Esophagus squamous epithelium (tissue), 5 donors: ENCODE results near the gene TESK1. TPM values are rescaled to one million over a fixed set of nuclear protein-coding genes. Genes with fewer than 3 reads are reported as not detected.

Experiments used
- DNase-seq: peaks from one replicate; lab custom pipeline; 2025; lab: John Stamatoyannopoulos, UW
- H3K27ac ChIP-seq, 4 donors: fragments of 200-600 bp; sonication (generic); one replicate each; pipeline ENCODE4 v1.5.1; 2016 to 2019; ENCODE audit warnings: mild to moderate bottlenecking in 1 of 4
- H3K27me3 ChIP-seq, 4 donors: fragments of 200-600 bp; sonication (generic); 1 replicate in 3 of 4; 2 replicates in 1 of 4; pipeline versions ENCODE4 v1.5.1 to v1.6.0; 2017 to 2021; ENCODE audit warnings: antibody characterized with exemption in 1 of 4
- H3K36me3 ChIP-seq, 3 donors: fragments of 200-600 bp; sonication (generic); one replicate each; pipeline ENCODE4 v1.5.1; 2016 to 2019
- H3K4me1 ChIP-seq, 3 donors: fragments of 200-600 bp; sonication (generic); one replicate each; pipeline ENCODE4 v1.5.1; 2017 to 2019
- H3K4me3 ChIP-seq, 4 donors: fragments of 200-600 bp; sonication (generic); 1 replicate in 3 of 4; 2 replicates in 1 of 4; pipeline ENCODE4 v1.5.1; 2016 to 2019; ENCODE audit warnings: mild to moderate bottlenecking in 2 of 4, moderate library complexity in 1 of 4
- H3K9me3 ChIP-seq, 3 donors: fragments of 200-600 bp; sonication (generic); one replicate each; pipeline ENCODE4 v1.5.1; 2016 to 2019
- CTCF ChIP-seq, 6 experiments: fragments of 450-650 bp in 4 of 6; fragments of 200-600 bp in 2 of 6; sonication (generic) in 2 of 6; IDR thresholded peaks; one replicate each; pipeline ENCODE4 v1.5.1; 2016 to 2019; ENCODE audit warnings: antibody characterized with exemption in 6 of 6, mild to moderate bottlenecking in 4 of 6, moderate library complexity in 4 of 6
- POLR2A ChIP-seq, 4 donors: fragments of 450-650 bp; IDR thresholded peaks; one replicate each; pipeline ENCODE4 v1.6.1; 2017; ENCODE audit warnings: antibody characterized with exemption in 4 of 4, mild to moderate bottlenecking in 4 of 4, moderate library complexity in 3 of 4
- WGBS, 2 donors: methylation state at CpG; one replicate each; pipeline ENCODE4 v1.1.5; 2018; 5-methylcytosine and 5-hydroxymethylcytosine counted together
- intact Hi-C: fragments of 100-400 bp; cut with DNase I; formaldehyde crosslinking; loops from one replicate; pipeline ENCODE4 v1.15.0; 2022
- total RNA-seq, 4 donors: library from RNA; depleted of rRNA; stranded (reverse); fragments of >200 nt; gene quantifications; one replicate each; pipeline ENCODE4 v1.1.0, GENCODE V29; 2016
- donor health status: DM: yes; HTN: yes; CAD: no.

Gene TESK1
- 10 to 100 TPM; 10.1 to 22.1 (median 14.4) TPM for total RNA-seq

GRCh38 chr9:35604578-35605350, at the start of gene TESK1:
Gene TESK1, plus strand, starts transcription at chr9:35605262. Its CDS starts 358 bp downstream, at chr9:35605620.
- H3K9me3 ChIP-seq, result no peaks in the 10 kb centered on the region
- H3K36me3 ChIP-seq, result peaks cover 14 to 31% (median 17%) of the 10 kb centered on the region in 3 donors
- peaks cover 15 to 46% (median 16%) of the 10 kb centered on the region in 3 donors for H3K4me1 ChIP-seq
- intact Hi-C loops, result loop anchor here (10.0 kb wide), 2 partner anchors 80 to 130 kb away; partner anchors contain the start of genes CREB3, TLN1 and TPM2
- no peaks in the 10 kb centered on the region for H3K27me3 ChIP-seq
- peak in 1 of 4 donors; percentile 30 for TF ChIP-seq POLR2A (IDR thresholded peaks at IDR 0.05)
- no peak for TF ChIP-seq CTCF (IDR thresholded peaks at IDR 0.05)
- peak within 1 kb of the TSS; percentile 63 to 96 (median 84) for H3K4me3 ChIP-seq
- H3K27ac ChIP-seq, result peak within 1 kb of the TSS; percentile 89 to 98 (median 96)
- 0 to 1% methylated on average over 13 to 16 of the region's 55 CpGs for WGBS, 2 donors
- no peak for DNase-seq

- no peak overlapping the region for H3K4me3 ChIP-seq
- intact Hi-C loops, result loop anchor here (5.0 kb wide), 1 partner anchor 69 kb away; no protein-coding TSS in a partner anchor
- no peak for DNase-seq
- no peaks in the 10 kb centered on the region for H3K27me3 ChIP-seq
- no peak overlapping the region for H3K27ac ChIP-seq
- TF ChIP-seq CTCF (IDR thresholded peaks at IDR 0.05) (no peak), POLR2A (IDR thresholded peaks at IDR 0.05) (no peak)
- 90 to 96% methylated on average over 7 to 8 of the region's 10 CpGs for WGBS, 2 donors
- peaks cover 12 to 63% (median 18%) of the 10 kb centered on the region in 3 donors for H3K36me3 ChIP-seq
- H3K4me1 ChIP-seq, result peaks cover 0 to 26% (median 10%) of the 10 kb centered on the region in 3 donors
- no peaks in the 10 kb centered on the region for H3K9me3 ChIP-seq
Measured at GRCh38 chr9:35555881-35556280, 49.2 kb upstream of the TESK1 start.

- Histone ChIP-seq H3K9me3 (no peaks in the 10 kb centered on the region), H3K4me3 (no peak overlapping the region), H3K36me3 (peaks cover 12 to 65% (median 18%) of the 10 kb centered on the region in 3 donors), H3K4me1 (peaks cover 0 to 34% (median 10%) of the 10 kb centered on the region in 3 donors), H3K27me3 (no peaks in the 10 kb centered on the region), H3K27ac (no peak overlapping the region)
- no peak for DNase-seq
- WGBS, 2 donors, result 95 to 97% methylated on average over 3 of the region's 3 CpGs
- intact Hi-C loops, result loop anchor here (5.0 kb wide), 1 partner anchor 69 kb away; no protein-coding TSS in a partner anchor
- TF ChIP-seq CTCF (IDR thresholded peaks at IDR 0.05) (no peak), POLR2A (IDR thresholded peaks at IDR 0.05) (no peak)
Measured at GRCh38 chr9:35556776-35557175, 48.3 kb upstream of the TESK1 start.

GRCh38 chr9:35557320-35557719, 47.7 kb upstream of the TESK1 start:
- Histone ChIP-seq H3K36me3 (peaks cover 12 to 65% (median 18%) of the 10 kb centered on the region in 3 donors), H3K9me3 (no peaks in the 10 kb centered on the region), H3K27me3 (no peaks in the 10 kb centered on the region), H3K4me1 (peaks cover 4 to 39% (median 12%) of the 10 kb centered on the region in 3 donors), H3K27ac (peak overlapping the region in 1 of 4 donors; percentile 25), H3K4me3 (no peak overlapping the region)
- intact Hi-C loops, result loop anchor here (5.0 kb wide), 1 partner anchor 70 kb away; no protein-coding TSS in a partner anchor
- WGBS, 2 donors, result 84% methylated on average over 6 of the region's 6 CpGs
- no peak for DNase-seq
- TF ChIP-seq CTCF (IDR thresholded peaks at IDR 0.05) (no peak), POLR2A (IDR thresholded peaks at IDR 0.05) (no peak)

GRCh38 chr9:35558185-35558584, 46.9 kb upstream of the TESK1 start:
- no peaks in the 10 kb centered on the region for H3K27me3 ChIP-seq
- DNase-seq, result no peak
- H3K4me3 ChIP-seq, result no peak overlapping the region
- no peak overlapping the region for H3K27ac ChIP-seq
- no peaks in the 10 kb centered on the region for H3K9me3 ChIP-seq
- 89 to 93% methylated on average over 3 to 8 of the region's 11 CpGs for WGBS, 2 donors
- intact Hi-C loops, result loop anchor here (5.0 kb wide), 1 partner anchor 71 kb away; no protein-coding TSS in a partner anchor
- H3K4me1 ChIP-seq, result peaks cover 8 to 40% (median 15%) of the 10 kb centered on the region in 3 donors
- TF ChIP-seq POLR2A (IDR thresholded peaks at IDR 0.05) (no peak), CTCF (IDR thresholded peaks at IDR 0.05) (no peak)
- peaks cover 12 to 65% (median 18%) of the 10 kb centered on the region in 3 donors for H3K36me3 ChIP-seq
